ENCODE data around the gene ZNF521. TPM values are rescaled to one million over a fixed set of nuclear protein-coding genes. Genes with fewer than 3 reads are reported as not detected.

The ZNF521 gene
- total RNA-seq, 1 donor from 2014 or later: 58.7 TPM

GRCh38 chr18:25075331-25075730, 276.6 kb downstream of the ZNF521 start:
- Mint-ChIP-seq H3K36me3 (ENCODE audit: unreplicated experiment) (no peaks in the 10 kb centered on the region), H3K27ac (ENCODE audit: unreplicated experiment) (no peak overlapping the region), H3K4me3 (ENCODE audit: unreplicated experiment) (no peak overlapping the region), H3K4me1 (ENCODE audit: low read depth, unreplicated experiment) (peaks cover 52% of the 10 kb centered on the region), H3K27me3 (ENCODE audit: unreplicated experiment) (peaks cover 4% of the 10 kb centered on the region), H3K9me3 (ENCODE audit: unreplicated experiment) (peaks cover 8% of the 10 kb centered on the region)
- no peak for TF ChIP-seq CTCF (IDR thresholded peaks at IDR 0.05; ENCODE audit: partially characterized antibody, unreplicated experiment)
- DNase-seq: no peak

GRCh38 chr18:25074925-25075324, 277.0 kb downstream of the ZNF521 start:
- TF ChIP-seq CTCF (IDR thresholded peaks at IDR 0.05; ENCODE audit: partially characterized antibody, unreplicated experiment): no peak
- Mint-ChIP-seq H3K36me3 (ENCODE audit: unreplicated experiment) (no peaks in the 10 kb centered on the region), H3K27ac (ENCODE audit: unreplicated experiment) (no peak overlapping the region), H3K4me3 (ENCODE audit: unreplicated experiment) (no peak overlapping the region), H3K4me1 (ENCODE audit: low read depth, unreplicated experiment) (peaks cover 48% of the 10 kb centered on the region), H3K9me3 (ENCODE audit: unreplicated experiment) (peaks cover 8% of the 10 kb centered on the region), H3K27me3 (ENCODE audit: unreplicated experiment) (peaks cover 4% of the 10 kb centered on the region)
- DNase-seq: no peak

GRCh38 chr18:25072205-25072604, 279.8 kb downstream of the ZNF521 start:
- Mint-ChIP-seq H3K36me3 (ENCODE audit: unreplicated experiment) (no peaks in the 10 kb centered on the region), H3K27ac (ENCODE audit: unreplicated experiment) (no peak overlapping the region), H3K4me3 (ENCODE audit: unreplicated experiment) (no peak overlapping the region), H3K4me1 (ENCODE audit: low read depth, unreplicated experiment) (peaks cover 40% of the 10 kb centered on the region), H3K27me3 (ENCODE audit: unreplicated experiment) (peaks cover 4% of the 10 kb centered on the region), H3K9me3 (ENCODE audit: unreplicated experiment) (peaks cover 6% of the 10 kb centered on the region)
- no peak for TF ChIP-seq CTCF (IDR thresholded peaks at IDR 0.05; ENCODE audit: partially characterized antibody, unreplicated experiment)
- no peak for DNase-seq

- H3K27ac Mint-ChIP-seq (ENCODE audit: unreplicated experiment): no peak overlapping the region
- H3K9me3 Mint-ChIP-seq (ENCODE audit: unreplicated experiment): peaks cover 1% of the 10 kb centered on the region
- no peaks in the 10 kb centered on the region for H3K36me3 Mint-ChIP-seq (ENCODE audit: unreplicated experiment)
- peaks cover 38% of the 10 kb centered on the region for H3K4me1 Mint-ChIP-seq (ENCODE audit: low read depth, unreplicated experiment)
- no peak for TF ChIP-seq CTCF (IDR thresholded peaks at IDR 0.05; ENCODE audit: partially characterized antibody, unreplicated experiment)
- no peak for DNase-seq
- peaks cover 2% of the 10 kb centered on the region for H3K27me3 Mint-ChIP-seq (ENCODE audit: unreplicated experiment)
- no peak overlapping the region for H3K4me3 Mint-ChIP-seq (ENCODE audit: unreplicated experiment)
Observed at GRCh38 chr18:25067275-25068025, 284.5 kb downstream of the ZNF521 start.

- H3K36me3 Mint-ChIP-seq (ENCODE audit: unreplicated experiment): no peaks in the 10 kb centered on the region
- TF ChIP-seq CTCF (IDR thresholded peaks at IDR 0.05; ENCODE audit: partially characterized antibody, unreplicated experiment): no peak
- peaks cover 33% of the 10 kb centered on the region for H3K4me1 Mint-ChIP-seq (ENCODE audit: low read depth, unreplicated experiment)
- no peak overlapping the region for H3K4me3 Mint-ChIP-seq (ENCODE audit: unreplicated experiment)
- H3K27ac Mint-ChIP-seq (ENCODE audit: unreplicated experiment): peak overlapping the region; percentile 0
- peaks cover 1% of the 10 kb centered on the region for H3K9me3 Mint-ChIP-seq (ENCODE audit: unreplicated experiment)
- no peak for DNase-seq
- H3K27me3 Mint-ChIP-seq (ENCODE audit: unreplicated experiment): no peaks in the 10 kb centered on the region
Observed at GRCh38 chr18:25066516-25066915, 285.4 kb downstream of the ZNF521 start.
